CD14-positive monocyte (primary cell): ENCODE measurements around the gene PNN. TPM values are rescaled to one million over a fixed set of nuclear protein-coding genes. Genes with fewer than 3 reads are reported as not detected.

Experiments
- DNase-seq, 3 donors: peaks; one replicate each; pipeline ENCODE4 v3.0.0-alpha.2; 2011 to 2022
- H2AFZ ChIP-seq: 2 replicates; pipeline ENCODE4 v1.6.0; 2012; ENCODE audit warnings: mild to moderate bottlenecking, low read depth, low read length, inconsistent platforms; ENCODE audit not compliant: insufficient read depth, poor library complexity, severe bottlenecking
- H3K27ac ChIP-seq, 2 donors: 1 replicate in 1 of 2; 2 replicates in 1 of 2; pipeline ENCODE4 v1.5.1; 2012 to 2013; ENCODE audit warnings: low read length in 2 of 2, control low read depth in 1 of 2, inconsistent platforms in 1 of 2, low read depth in 1 of 2, mild to moderate bottlenecking in 1 of 2
- H3K27me3 ChIP-seq, 2 donors: one replicate each; pipeline versions ENCODE4 v1.6.0 to v1.6.1; 2011 to 2013; ENCODE audit warnings: low read length in 2 of 2; ENCODE audit not compliant: control insufficient read depth in 2 of 2, insufficient read depth in 2 of 2
- H3K36me3 ChIP-seq, 2 donors: replicated peaks in 1 of 2; 1 replicate in 1 of 2; 2 replicates in 1 of 2; pipeline versions ENCODE4 v1.5.1 to v1.6.1; 2012 to 2013; ENCODE audit warnings: low read length in 2 of 2, control low read depth in 1 of 2, inconsistent platforms in 1 of 2, mild to moderate bottlenecking in 1 of 2; ENCODE audit not compliant: insufficient read depth in 2 of 2, control insufficient read depth in 1 of 2
- H3K4me1 ChIP-seq, 2 donors: 1 replicate in 1 of 2; 2 replicates in 1 of 2; pipeline versions ENCODE4 v1.5.1 to v1.6.1; 2012 to 2013; ENCODE audit warnings: low read length in 2 of 2, control low read depth in 1 of 2, inconsistent platforms in 1 of 2, mild to moderate bottlenecking in 1 of 2, moderate library complexity in 1 of 2; ENCODE audit not compliant: insufficient read depth in 2 of 2, control insufficient read depth in 1 of 2
- H3K4me2 ChIP-seq: replicated peaks from 2 replicates; pipeline ENCODE3; 2012; ENCODE audit warnings: low read length, moderate library complexity, mild to moderate bottlenecking; ENCODE audit not compliant: poor library complexity, severe bottlenecking; ENCODE audit errors: extremely low read depth
- H3K4me3 ChIP-seq, 3 experiments: fragments of 200-600 bp in 1 of 3; sonication (generic) in 1 of 3; replicated peaks in 1 of 3; 1 replicate in 2 of 3; 2 replicates in 1 of 3; pipeline ENCODE4 v1.5.1; 2011 to 2013; ENCODE audit warnings: low read length in 3 of 3, mild to moderate bottlenecking in 3 of 3, control low read depth in 2 of 3, low read depth in 2 of 3, inconsistent platforms in 1 of 3, moderate library complexity in 1 of 3
- H3K79me2 ChIP-seq: 2 replicates; pipeline ENCODE4 v1.6.0; 2012; ENCODE audit warnings: mild to moderate bottlenecking, control low read depth, inconsistent platforms, low read length, moderate library complexity; ENCODE audit not compliant: insufficient read depth
- H3K9ac ChIP-seq: 2 replicates; pipeline ENCODE4 v1.6.0; 2017; ENCODE audit warnings: low read length, mild to moderate bottlenecking; ENCODE audit not compliant: insufficient read depth, poor library complexity, severe bottlenecking
- H3K9me3 ChIP-seq, 2 donors: replicated peaks in 1 of 2; 1 replicate in 1 of 2; 2 replicates in 1 of 2; pipeline versions ENCODE4 v1.5.1 to v1.6.1; 2012 to 2013; ENCODE audit warnings: low read length in 2 of 2, control low read depth in 1 of 2; ENCODE audit not compliant: control insufficient read depth in 1 of 2, insufficient read depth in 1 of 2
- H4K20me1 ChIP-seq: 2 replicates; pipeline ENCODE4 v1.6.0; 2012; ENCODE audit warnings: mild to moderate bottlenecking, low read length, control low read depth, moderate library complexity; ENCODE audit not compliant: insufficient read depth
- H3K27ac Mint-ChIP-seq, 7 donors: one replicate each; pipeline ENCODE4 v1.8.0; 2020; ENCODE audit warnings: mild to moderate bottlenecking in 7 of 7, mixed read lengths in 7 of 7, moderate library complexity in 6 of 7, inconsistent platforms in 2 of 7
- H3K27me3 Mint-ChIP-seq, 3 donors: one replicate each; pipeline ENCODE4 v1.8.0; 2021 to 2022; ENCODE audit warnings: low read depth in 3 of 3, mild to moderate bottlenecking in 3 of 3, mixed read lengths in 3 of 3, moderate library complexity in 3 of 3, inconsistent platforms in 1 of 3
- H3K36me3 Mint-ChIP-seq, 2 donors: one replicate each; pipeline ENCODE4 v1.8.0; 2020; ENCODE audit warnings: mixed read lengths in 2 of 2, inconsistent platforms in 1 of 2, mild to moderate bottlenecking in 1 of 2
- H3K4me1 Mint-ChIP-seq: one replicate; pipeline ENCODE4 v1.8.0; 2020; ENCODE audit warnings: mild to moderate bottlenecking, mixed read lengths
- H3K4me3 Mint-ChIP-seq, 2 donors: one replicate each; pipeline ENCODE4 v1.8.0; 2020; ENCODE audit warnings: mild to moderate bottlenecking in 2 of 2, mixed read lengths in 2 of 2, moderate library complexity in 1 of 2
- H3K9me3 Mint-ChIP-seq, 7 donors: one replicate each; pipeline ENCODE4 v1.8.0; 2020 to 2022; ENCODE audit warnings: mixed read lengths in 7 of 7, mild to moderate bottlenecking in 6 of 7, moderate library complexity in 6 of 7, inconsistent platforms in 2 of 7
- WGBS: methylation state at CpG from one replicate; pipeline ENCODE4 v1.1.5; 2013; ENCODE audit warnings: missing lambda C conversion rate; ENCODE audit not compliant: insufficient coverage; 5-methylcytosine and 5-hydroxymethylcytosine counted together
- intact Hi-C, 2 donors: fragments of 100-400 bp; cut with micrococcal nuclease; formaldehyde crosslinking; loops; one replicate each; pipeline versions ENCODE4 v1.15.0 to v1.15.1; 2023
- polyA plus RNA-seq, 3 donors: library from polyadenylated mRNA; depleted of rRNA in 1 of 3; unstranded in 2 of 3; stranded (reverse) in 1 of 3; fragments of 300-500 nt in 2 of 3; fragments of >200 nt in 1 of 3; fragmentation: Illumina TruSeq in 2 of 3; gene quantifications; 1 replicate in 2 of 3; 2 replicates in 1 of 3; pipeline ENCODE4 v1.2.3, GENCODE V29; 2012 to 2021
- TF ChIP-seq, protein P1 (sequence below): fragments of 200-600 bp; IDR thresholded peaks from one replicate; pipeline ENCODE4 v1.8.0; 2022; ENCODE audit warnings: antibody characterized with exemption, mild to moderate bottlenecking

The PNN gene
- polyA plus RNA-seq, 3 donors, result 4.7 to 34.9 (median 9.0) TPM

- H3K36me3 ChIP-seq, result peaks cover 52 to 54% of the 10 kb centered on the region in 2 donors
- H3K4me3 Mint-ChIP-seq, result peak overlapping the region; percentile 99 to 100
- peak overlapping the region; percentile 96 for H3K9ac ChIP-seq
- peaks cover 47% of the 10 kb centered on the region for H3K79me2 ChIP-seq
- H3K27me3 Mint-ChIP-seq, result no peaks in the 10 kb centered on the region
- TF ChIP-seq, protein P1, sequence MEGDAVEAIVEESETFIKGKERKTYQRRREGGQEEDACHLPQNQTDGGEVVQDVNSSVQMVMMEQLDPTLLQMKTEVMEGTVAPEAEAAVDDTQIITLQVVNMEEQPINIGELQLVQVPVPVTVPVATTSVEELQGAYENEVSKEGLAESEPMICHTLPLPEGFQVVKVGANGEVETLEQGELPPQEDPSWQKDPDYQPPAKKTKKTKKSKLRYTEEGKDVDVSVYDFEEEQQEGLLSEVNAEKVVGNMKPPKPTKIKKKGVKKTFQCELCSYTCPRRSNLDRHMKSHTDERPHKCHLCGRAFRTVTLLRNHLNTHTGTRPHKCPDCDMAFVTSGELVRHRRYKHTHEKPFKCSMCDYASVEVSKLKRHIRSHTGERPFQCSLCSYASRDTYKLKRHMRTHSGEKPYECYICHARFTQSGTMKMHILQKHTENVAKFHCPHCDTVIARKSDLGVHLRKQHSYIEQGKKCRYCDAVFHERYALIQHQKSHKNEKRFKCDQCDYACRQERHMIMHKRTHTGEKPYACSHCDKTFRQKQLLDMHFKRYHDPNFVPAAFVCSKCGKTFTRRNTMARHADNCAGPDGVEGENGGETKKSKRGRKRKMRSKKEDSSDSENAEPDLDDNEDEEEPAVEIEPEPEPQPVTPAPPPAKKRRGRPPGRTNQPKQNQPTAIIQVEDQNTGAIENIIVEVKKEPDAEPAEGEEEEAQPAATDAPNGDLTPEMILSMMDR, result no peak
- H4K20me1 ChIP-seq, result peaks cover 30% of the 10 kb centered on the region
- H3K36me3 Mint-ChIP-seq, result peaks cover 0 to 27% of the 10 kb centered on the region in 2 donors
- intact Hi-C loops, result loop anchor here (5.0 kb wide), 3 partner anchors 74 to 256 kb away; partner anchors contain the start of genes FBXO33 (in 1 of the 2) and SEC23A (in 1 of the 2)
- peaks cover 14 to 20% of the 10 kb centered on the region in 2 donors for H3K4me1 ChIP-seq
- H3K27ac Mint-ChIP-seq, result peak overlapping the region in 6 of 7 donors; percentile 96 to 100 (median 100)
- H3K27ac ChIP-seq, result peak overlapping the region in 1 of 2 donors; percentile 93
- peak overlapping the region; percentile 72 to 99 (median 94) for H3K4me3 ChIP-seq
- no CpG with 5 or more reads among the region's 5 CpGs for WGBS
- no peaks in the 10 kb centered on the region for H3K9me3 ChIP-seq
- H3K4me2 ChIP-seq, result peak overlapping the region; percentile 93
- no peaks in the 10 kb centered on the region for H3K9me3 Mint-ChIP-seq
- peaks cover 14% of the 10 kb centered on the region for H3K4me1 Mint-ChIP-seq
- H3K27me3 ChIP-seq, result no peaks in the 10 kb centered on the region
- no peak for DNase-seq
- no peak overlapping the region for H2AFZ ChIP-seq
These were observed 1.5 kb downstream of the PNN start for GRCh38 chr14:39176263-39177167.

- Mint-ChIP-seq H3K27me3 (no peaks in the 10 kb centered on the region), H3K4me3 (no peak overlapping the region), H3K4me1 (peaks cover 14% of the 10 kb centered on the region), H3K36me3 (peaks cover 0 to 27% of the 10 kb centered on the region in 2 donors), H3K9me3 (no peaks in the 10 kb centered on the region), H3K27ac (peak overlapping the region in 2 of 7 donors; percentile 11 to 74)
- H3K36me3 ChIP-seq, result peaks cover 55 to 60% of the 10 kb centered on the region in 2 donors
- no peak overlapping the region for H3K27ac ChIP-seq
- no peaks in the 10 kb centered on the region for H3K9me3 ChIP-seq
- TF ChIP-seq, protein P1, result no peak
- no CpG with 5 or more reads among the region's 9 CpGs for WGBS
- H3K4me1 ChIP-seq, result peaks cover 14 to 20% of the 10 kb centered on the region in 2 donors
- H3K27me3 ChIP-seq, result no peaks in the 10 kb centered on the region
- no peak overlapping the region for H2AFZ ChIP-seq
- peaks cover 48% of the 10 kb centered on the region for H3K79me2 ChIP-seq
- H4K20me1 ChIP-seq, result peaks cover 32% of the 10 kb centered on the region
- intact Hi-C loops, result loop anchor here (5.0 kb wide), 3 partner anchors 75 to 255 kb away; partner anchors contain the start of genes FBXO33 (in 1 of the 2) and SEC23A (in 1 of the 2)
- DNase-seq, result no peak
- H3K9ac ChIP-seq, result no peak overlapping the region
- H3K4me2 ChIP-seq, result no peak overlapping the region
- no peak overlapping the region for H3K4me3 ChIP-seq
These were observed 2.1 kb downstream of the PNN start for GRCh38 chr14:39177168-39177545.
